Hippocampal formation (tissue), 2 donors: ENCODE measurements around the gene MEGF11.

ENCODE experiments used
- DNase-seq, 2 donors: peaks; one replicate each; lab custom pipeline; 2025; lab: John Stamatoyannopoulos, UW

Gene MEGF11

DNA sequence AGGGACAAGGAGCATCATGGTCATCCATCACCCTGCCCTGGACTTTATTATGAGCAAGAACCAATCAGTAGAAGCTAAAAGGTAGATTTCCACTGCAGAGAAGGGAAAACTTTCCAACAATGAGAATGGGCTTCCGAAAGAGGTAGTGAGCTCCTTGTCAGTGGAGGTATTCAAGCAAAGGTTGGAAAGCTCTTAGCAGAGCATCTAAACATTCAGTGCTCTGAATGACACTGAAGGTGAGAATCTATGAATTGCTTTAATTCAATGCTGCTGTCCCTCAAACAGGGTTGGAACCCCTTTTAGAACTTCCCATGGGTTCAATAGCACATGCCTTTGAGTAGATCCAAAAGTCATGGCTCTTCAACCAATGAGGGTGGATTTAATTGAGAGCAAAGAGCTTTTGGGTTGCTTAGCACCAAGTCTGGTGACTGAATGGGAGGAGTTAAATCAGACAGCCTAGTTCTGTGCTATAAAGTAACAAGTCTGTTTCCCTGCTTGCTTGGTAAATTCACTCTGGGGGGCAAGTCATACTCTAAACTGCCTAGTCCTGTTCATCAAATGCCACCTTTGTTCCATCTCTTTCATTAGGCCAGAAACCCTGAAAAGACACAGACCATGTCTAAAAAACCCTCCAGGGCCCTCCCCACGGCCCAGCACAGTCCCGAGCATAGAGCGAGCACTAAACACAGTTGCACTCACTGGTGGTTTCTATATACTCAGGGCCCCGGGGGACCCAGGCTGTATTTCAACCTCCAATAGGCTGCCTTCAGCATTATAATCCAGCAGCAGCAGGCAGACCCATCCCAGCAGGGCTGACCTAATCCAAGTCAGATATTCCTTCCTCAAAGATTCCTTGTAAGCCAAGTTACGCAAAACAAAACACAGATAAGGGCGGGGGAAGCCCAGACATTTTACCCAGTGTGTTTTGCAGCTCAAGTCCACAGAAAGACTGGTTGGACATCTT is 161.2 kb downstream of the MEGF11 start:
- no peak for DNase-seq

DNA sequence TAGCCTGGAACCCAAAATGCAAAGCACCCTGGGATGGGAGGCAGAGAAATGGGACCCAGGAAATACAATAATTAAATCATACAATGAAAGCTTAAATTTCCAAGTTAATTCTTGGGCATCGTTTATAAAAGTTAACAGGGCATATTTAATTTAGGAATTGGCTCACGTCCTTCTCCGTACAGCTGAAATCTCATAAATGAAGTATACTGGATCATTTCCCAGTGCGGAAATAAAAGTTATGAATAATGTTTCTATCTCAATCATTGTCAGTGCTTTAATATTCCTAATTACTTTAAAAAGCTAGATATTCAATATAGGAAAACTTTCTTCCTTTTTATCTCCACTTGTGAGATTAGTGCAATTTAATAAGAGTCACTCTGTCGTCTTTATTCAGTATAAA is 164.0 kb downstream of the MEGF11 start:
- DNase-seq = no peak

DNA sequence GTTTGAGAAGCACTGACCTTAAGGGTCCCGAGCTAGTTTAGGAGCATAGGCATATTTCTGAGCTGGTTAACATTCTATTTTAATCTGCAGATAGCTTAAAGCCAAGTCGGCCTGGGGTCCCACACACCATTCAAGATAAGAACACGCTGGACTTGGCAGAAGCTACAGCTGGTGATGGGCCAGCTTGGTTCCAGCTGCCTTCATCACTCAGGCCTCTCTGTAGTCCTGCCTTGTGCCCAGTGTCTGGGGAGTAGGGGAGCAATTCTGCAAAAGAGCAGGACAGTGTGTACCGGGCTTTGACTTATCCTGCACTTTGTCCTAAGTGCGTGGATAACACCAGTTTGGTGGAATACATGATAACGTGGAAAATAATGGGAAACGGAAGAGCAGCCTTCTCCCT is 164.5 kb downstream of the MEGF11 start:
- DNase-seq = no peak

DNA sequence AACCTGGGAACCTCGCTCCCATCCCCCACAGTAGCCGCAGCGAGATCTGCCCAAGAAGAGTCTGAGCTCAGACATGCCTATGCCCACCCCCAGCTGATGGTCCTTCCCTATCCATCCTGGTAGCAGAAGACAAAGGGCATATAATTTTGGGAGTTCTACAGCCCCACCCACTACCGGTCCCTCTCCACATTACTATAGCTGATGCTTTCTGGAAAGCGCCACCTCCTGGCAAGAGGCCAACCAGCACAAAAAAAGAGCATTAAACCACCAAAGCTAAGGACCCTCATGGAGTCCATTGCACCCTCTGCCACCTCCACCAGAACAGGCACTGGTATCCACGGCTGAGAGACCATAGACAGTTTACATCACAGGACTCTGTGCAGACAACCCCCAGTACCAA is 168.4 kb downstream of the MEGF11 start:
- no peak for DNase-seq

DNA sequence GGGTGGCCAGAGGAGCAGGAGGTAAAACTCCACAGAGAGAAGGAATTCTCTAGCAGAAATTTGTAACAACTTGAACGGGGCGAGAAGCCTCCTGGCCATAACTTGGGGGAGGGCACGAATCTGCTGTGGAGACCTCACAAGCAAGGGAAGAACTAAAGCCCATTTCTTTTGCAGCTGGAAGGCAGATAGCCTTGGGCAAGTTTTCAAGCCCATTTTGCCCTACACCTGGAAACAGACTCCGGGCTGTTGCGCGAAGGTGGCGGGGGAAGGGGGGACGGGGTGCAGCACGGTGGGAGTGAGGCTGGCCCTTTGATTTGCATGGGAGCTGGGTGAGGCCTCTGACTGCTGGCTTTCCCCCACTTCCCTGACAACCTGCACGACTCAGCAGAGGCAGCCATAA is 168.8 kb downstream of the MEGF11 start:
- DNase-seq = no peak

DNA sequence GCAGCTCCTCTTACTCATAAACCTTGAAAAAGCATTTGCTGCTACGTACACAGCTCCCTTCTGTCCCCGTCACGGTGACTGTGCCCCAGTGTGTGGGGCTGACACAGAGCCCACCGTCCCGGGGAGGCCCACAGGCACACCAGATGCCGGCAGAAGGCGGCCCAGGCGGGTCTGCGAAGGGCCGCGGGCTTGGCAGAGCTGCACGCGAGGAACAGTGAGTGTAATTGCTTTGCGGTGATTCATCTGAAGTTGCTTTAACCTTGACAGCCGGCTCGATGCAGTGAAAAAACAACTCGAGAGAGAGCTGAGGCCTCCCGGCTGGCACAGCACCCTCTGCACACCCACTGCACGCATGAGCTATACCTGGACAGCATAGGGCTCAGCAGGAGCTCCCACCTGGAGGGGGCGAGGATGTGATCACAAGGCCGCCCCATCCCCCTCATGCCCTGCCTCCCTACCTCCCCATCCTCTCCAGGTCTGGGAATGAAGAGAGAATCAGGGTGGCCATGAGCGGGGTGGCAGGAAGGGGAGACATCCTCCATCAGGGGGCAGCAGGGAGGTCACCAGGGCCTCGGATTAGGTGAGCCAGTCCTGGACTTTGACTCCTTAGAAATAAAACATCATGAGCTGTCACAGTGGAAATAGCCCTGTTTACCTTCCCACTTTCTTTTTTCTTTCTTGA is 172.7 kb downstream of the MEGF11 start:
- no peak for DNase-seq

DNA sequence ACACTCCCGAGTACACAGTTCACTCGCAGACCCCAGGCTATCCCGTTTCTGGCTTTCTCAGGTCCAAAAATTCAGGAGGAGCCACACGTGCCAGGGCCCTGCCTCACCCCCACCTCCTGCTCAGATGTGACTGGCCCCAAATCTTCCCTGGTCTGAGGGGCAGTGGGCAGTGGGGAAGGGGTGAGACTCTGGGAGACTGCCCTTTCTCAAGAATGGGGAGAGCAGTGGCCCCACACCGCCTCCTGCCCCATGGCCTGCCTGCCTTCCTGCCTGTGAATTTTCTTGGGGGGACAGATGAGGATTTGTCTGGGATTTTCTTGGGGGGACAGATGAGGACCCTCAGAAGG is 174.6 kb downstream of the MEGF11 start:
- no peak for DNase-seq

DNA sequence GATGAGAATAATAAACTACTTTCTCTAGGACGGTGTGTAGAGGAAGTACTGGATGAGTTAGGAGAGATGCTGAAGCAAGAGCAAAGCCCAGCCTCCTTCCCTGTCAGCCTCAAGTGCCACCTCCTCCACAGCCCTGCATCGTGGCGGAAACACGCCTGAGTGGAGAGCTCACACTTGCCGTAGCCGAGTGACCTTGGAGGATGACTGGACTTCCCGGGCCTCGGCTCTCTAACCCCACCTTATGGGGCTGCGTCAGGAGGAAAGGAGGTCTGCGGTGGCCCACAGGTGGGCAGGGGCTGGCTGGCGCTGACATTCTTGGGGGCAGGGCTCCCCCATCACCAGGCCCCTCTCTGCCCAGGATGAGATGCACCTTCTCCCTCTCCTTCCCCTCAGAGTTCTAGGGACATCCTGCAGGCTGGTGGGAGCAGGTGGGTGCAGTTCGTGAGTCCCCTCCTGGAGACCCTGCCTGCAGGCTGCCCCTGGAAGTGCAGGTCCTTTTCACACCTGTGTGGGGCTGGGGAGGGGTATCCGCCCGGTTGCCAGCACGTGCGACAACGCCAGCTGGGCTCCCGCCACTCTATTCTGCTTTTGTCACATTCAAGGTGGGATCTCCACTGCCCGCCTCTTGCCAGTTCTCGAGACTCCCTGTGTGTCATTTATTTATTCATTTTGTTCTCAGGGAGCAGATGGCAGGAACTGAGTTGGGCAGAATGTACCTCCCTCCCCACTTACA is 175.2 kb downstream of the MEGF11 start:
- DNase-seq = no peak

DNA sequence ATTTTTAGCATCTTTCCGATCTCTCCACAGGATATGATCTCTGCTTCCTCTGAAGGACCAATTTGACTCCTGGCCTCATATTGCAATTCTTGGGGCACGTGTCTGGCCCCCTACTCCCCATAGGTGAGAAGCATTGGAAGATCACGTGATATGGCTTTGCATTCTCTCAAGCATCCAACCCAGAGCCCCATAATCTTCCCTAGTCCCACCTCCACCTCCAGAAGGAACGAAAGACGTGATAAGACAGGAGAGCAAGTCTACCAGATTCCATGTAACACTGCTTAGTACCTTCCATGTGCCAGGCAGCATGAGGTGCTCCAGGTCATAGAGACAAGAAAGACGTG is 176.3 kb downstream of the MEGF11 start:
- DNase-seq = no peak

DNA sequence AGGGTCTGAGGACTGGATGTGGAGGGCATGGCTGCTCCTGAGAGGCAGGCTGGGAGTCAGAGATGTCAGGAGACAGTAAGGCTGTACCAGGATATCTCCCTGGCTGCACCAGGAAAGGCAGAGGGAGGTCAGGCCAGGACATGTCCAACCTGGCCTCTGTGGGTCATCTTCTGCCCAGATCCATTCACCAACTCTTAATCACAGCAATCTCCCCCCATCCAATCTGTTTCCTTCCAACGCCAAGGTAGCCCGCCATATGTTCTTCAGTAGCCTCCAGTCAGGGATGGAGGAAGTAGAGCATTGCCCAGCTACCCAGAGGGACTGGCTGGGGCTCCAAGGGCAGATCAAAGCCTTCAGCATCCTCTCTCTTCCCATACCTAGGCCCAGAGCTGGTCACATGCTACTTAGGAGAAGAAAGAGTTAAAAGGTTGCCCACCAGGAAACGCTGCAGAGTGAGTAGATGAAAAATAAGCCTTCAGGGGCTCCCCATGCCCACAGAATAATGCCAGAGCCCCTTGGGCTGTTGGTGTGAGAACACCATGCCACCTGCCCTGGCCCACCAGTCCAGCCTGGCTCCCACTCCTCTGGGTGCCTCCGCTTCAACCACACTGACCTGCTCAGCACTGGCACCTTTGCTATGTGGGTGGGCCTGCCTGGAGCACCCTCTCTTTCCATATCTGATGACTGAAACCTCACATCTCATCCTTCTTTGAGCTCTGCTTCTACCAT is 176.8 kb downstream of the MEGF11 start:
- DNase-seq = no peak

DNA sequence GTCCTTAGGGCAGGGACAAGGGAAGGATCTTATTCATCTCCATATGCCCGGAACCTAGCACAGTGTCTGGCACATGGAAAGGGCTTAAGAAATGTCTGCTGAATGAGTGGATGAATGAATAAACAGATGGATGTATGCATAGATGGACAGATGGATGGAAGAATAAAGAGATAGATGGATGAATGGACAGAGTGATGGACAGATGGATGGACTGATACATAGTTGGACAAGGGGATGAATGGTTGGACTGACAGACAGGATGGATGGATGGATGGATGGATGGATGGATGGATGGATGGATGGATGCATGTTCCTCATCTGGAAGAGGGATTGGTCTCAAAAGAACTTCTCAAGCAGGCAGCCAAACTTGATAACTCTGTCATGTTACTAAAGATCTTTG is 177.6 kb downstream of the MEGF11 start:
- no peak for DNase-seq

DNA sequence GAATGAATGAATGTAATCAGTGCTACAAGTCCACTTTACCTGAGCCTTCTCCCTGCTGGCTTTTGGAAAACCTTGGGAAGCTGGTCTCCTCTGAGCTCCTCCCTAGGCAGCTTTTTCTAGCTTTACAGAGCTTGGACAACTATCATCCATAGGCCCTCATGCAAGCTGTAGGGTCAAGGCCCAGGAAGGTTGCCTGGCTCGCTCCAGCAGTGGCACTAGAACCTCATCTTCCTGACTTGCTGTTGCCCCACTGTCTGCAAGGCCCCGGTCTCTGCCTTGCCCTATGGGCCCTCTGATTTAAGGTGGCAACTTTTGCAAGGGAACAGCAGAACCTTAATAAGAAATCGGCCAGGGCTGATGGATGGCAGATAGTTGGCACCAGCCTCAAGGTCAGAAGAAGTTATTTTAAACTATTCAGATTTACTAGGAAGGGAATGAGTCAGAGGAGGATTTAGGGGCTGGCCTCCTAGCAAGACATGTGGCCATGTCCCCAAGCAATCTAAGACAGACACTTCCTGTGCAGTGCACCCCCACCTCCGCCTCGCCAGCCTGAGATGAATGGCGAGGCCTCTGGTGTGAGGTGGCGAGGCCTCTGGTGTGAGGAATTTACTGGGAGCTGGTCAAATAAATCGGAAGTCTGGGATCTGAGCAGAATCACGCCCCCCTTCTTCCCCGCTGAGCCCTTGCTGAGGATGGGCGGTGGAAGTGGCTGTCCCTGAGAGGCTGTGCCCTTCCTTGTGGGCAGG is 180.8 kb downstream of the MEGF11 start:
- DNase-seq = no peak

DNA sequence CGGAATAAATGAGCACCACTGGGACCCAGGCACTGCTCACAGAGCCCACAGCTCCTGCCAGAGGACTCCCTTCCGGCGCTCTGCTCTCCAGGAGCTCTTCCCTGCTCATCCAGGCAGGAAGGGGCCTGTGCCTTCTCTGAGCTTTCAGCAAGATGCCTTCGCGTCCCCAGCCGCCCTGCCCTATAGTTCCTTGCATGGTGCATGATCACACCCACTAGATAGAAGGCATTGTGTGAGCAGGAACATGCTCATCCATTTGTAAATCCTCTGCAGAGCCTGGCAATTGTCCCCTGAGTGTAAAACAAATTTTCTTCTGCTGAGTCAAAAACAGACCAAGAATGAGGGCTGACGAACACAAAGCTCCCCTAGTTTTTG is 181.6 kb downstream of the MEGF11 start:
- no peak for DNase-seq

DNA sequence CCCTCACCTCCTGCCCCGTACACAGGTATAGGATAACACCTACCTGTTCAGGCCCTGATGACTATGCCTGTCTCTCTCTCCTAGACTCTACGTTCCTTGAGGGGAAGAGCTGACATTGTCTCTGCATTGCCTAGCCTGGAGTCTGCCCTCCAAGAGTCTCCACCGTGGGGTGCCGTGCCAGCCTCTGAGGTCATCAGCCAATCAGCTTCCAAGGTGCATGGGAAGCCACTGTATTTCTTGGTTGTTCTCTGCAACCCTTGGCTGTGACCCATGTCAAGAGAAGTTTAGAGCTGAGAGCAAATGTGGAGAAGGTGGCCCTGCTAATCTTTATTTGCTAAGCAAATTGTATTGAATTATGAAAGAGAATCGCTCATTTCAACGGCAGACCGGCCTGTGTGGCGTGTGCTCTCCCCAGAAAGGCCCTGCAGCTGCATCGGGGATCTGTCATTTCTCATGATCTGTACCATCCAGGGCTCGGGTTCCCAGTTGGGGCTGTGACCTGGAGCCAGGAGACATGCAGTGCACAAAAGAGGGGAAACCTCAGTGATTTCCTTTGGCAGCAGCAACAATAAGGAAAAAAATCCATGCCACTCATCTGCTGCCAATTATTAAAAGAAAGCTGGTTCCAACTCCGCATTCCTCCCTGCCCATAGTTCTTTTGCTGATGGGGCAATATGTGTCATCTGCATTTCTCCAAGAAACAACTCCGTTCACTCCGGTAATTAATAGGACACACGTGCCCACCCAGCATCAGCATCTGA is 182.2 kb downstream of the MEGF11 start:
- DNase-seq = no peak

DNA sequence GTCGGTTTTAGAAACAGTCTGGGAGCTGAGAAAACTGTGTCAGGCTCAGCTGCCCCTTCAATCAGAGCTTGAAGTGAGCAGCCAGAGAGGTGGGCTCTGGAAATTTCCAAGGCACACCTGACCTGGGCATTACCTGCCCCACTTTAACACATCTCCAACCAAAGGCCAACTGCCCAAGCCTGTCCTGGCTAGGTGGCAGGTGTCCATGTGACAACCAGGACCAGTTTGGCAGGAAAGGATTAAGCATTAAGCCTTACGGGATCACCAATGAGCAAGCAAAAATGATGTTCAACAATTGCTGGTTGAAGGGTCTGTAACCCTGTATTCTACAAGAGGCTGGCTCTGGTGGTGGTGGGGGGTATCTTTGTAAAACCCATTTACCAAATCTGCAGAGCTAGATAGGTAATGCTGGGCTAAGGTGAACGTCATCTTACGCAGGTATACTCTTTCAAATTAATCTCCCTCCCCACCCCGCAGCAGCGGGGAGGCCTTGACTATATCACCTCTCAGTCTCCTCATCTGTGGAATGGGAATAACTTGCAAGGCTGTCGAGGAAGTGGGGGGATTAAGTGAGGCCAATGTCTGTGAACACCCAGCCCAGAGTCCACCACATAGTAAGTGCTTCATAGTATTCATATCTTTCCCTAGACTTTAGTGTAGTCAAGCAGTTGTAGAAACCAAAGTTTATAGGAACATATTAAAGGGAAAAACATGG is 183.2 kb downstream of the MEGF11 start:
- no peak for DNase-seq

DNA sequence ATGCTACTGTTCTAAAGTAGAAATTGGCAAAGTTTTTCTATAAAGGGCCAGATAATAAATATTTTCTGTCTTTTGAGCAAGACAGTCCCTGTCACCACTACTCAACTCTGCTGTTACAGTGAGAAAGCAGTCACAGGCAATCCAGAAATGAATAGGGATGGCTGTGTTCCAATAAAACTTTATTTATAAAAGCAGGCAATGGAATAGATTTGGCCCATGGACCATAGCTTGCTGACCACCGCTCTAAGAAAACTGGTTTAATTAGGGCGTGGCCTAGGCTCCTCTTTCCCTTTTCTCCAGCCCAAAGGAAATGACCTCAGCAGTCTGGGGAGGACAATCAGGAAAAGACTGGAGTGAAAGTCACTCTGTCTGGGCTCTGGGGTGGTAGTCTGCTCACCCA is 183.8 kb downstream of the MEGF11 start:
- no peak for DNase-seq

DNA sequence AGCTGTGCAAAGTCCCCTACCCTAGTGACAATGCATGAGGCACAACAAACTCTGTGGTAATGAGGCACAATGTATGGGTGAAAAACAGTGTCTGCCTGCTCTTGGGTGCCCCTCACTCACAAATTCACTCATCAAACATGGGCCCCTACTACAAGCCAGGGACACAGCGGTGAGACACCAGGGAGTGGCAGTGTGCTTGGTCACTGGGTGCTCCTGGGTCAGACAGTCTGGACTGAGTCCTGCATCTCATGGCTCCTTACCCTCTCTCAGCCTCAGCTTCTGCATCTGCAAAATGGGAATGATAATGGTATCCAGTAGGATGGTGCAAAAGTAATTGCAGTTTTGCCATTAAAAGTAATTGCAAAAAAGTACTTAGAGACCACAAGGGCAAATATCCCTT is 184.7 kb downstream of the MEGF11 start:
- DNase-seq = no peak

DNA sequence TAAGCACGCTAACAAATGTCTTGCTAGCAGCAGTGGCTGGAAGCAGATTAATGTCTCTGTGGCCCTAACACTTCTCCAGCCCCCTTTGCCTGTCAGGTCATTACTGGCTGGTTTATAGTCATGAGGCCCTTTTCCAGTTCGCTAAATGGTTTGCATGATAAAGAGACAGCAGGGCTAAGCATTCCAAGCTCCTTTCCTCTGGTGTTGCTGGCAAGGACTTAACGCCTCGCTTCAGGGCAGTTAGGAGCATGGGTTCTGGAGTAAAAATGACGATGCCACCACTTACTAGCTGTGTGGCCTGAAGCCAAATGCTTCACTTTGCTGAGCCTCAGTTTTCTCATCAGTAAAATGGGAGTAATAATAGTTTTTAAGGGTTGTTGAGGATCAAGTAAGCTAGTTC is 185.9 kb downstream of the MEGF11 start:
- no peak for DNase-seq

DNA sequence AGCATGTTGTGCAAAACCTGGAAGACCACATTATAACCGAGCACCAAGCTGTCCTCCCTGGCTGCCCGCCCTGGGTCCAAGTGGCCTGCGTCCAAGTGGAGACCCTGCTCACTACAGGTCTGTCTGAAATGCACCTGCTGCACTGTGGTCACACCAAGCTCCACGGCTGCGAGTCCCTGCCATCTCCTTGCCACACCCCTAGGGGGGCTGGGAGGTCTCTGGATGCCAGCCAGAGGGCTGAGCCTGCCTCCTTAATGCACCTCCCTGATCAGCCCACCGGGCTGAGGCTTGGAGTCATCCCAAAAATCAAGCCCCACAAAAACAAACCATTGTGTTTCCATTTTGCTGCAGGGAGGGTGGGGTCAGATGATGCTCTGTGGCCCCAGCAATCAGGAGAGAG is 187.1 kb downstream of the MEGF11 start:
- DNase-seq = no peak

DNA sequence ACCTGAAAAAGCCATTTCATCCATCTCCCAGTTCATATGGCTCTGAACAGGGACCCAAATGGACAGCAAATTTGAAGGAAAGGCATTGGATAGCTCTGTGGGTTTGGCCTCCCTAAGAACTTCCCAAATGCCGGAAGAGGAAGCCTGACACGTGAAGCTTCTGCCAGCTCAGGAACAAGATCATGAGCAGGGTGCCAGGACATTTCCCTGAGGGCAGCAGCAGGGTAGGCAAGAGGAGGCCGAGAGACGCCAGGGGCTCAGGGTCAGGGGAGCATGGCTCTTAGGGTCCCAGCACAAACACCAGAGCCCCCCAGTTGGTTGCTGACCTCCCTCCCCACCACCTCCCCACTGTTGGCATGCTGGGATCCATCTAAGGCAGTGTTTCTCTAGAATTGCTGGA is 187.5 kb downstream of the MEGF11 start:
- no peak for DNase-seq
